Measurements from ENCODE around the gene NDUFV2.

- TF ChIP-seq CTCF (IDR thresholded peaks at IDR 0.05) (no peak), POLR2A (IDR thresholded peaks at IDR 0.05) (no peak), POLR2AphosphoS5 (IDR thresholded peaks at IDR 0.05) (no peak), EP300 (IDR thresholded peaks at IDR 0.05) (no peak)
Measured at GRCh38 chr18:9106800-9107584, 4.5 kb downstream of the NDUFV2 start.

All from stomach (tissue), 4 donors.